DOHH2 (cell line): ENCODE measurements around the gene PARS2.
"Not testable (repeated sequence)": the region's sequence is repeated elsewhere in the genome, so short reads cannot be mapped to it uniquely, and the experiment has no call there.

Experiments used
- EZH2phosphoT487 ChIP-seq: fragments of 200-600 bp; sonication (generic); IDR thresholded peaks from 2 replicates; pipeline ENCODE4 v1.6.1; 2017; ENCODE audit warnings: borderline replicate concordance, mild to moderate bottlenecking, antibody characterized with exemption, low read length, moderate library complexity, mixed read lengths
- TF ChIP-seq, protein P1 (sequence below): fragments of 200-600 bp; sonication (generic); IDR thresholded peaks from one replicate; pipeline ENCODE4 v1.5.1; 2014; ENCODE audit warnings: antibody characterized with exemption, mild to moderate bottlenecking, low read depth, low read length; ENCODE audit not compliant: poor library complexity, severe bottlenecking

DNA sequence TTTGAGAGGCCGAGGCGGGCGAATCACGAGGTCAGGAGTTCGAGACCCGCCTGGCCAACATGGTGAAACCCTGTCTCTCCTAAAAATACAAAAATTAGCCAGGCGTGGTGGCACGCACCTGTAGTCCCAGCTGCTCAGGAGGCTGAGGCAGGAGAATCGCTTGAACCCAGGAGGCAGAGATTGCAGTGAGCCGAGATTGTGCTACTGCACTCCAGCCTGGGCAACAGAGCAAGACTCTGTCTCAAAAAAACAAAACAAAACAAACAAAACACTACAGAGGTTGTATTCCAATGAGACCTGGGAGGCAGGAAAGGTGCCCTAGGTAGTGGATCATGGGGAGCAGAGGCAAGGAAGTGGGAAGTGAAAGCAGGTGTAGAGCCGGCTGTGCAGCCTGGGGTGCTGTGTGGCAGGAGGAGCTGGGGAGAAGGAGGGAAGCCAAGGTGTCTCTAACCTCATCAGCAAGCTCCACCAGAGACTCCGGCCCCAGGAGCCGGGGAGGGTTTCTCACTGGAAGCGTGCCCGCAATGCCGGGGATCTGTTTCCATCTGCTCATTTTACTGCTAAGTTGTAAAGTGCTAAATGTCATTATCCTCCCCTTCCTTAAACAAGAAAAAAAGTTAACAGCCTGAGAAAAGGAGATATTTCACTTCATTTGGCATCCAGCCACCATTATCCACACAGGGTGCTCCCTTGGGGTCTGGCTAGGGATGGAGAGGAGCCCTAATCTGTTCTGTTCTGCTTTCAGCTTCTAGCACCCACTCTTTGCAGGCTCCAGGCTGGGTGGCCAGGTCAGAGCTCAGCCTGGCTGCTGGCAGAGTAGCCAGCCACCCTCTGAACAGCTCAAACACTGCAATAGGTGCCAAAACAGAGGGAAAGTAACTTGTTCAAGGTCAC is 11.8 kb upstream of the PARS2 start:
- TF ChIP-seq, protein P1, sequence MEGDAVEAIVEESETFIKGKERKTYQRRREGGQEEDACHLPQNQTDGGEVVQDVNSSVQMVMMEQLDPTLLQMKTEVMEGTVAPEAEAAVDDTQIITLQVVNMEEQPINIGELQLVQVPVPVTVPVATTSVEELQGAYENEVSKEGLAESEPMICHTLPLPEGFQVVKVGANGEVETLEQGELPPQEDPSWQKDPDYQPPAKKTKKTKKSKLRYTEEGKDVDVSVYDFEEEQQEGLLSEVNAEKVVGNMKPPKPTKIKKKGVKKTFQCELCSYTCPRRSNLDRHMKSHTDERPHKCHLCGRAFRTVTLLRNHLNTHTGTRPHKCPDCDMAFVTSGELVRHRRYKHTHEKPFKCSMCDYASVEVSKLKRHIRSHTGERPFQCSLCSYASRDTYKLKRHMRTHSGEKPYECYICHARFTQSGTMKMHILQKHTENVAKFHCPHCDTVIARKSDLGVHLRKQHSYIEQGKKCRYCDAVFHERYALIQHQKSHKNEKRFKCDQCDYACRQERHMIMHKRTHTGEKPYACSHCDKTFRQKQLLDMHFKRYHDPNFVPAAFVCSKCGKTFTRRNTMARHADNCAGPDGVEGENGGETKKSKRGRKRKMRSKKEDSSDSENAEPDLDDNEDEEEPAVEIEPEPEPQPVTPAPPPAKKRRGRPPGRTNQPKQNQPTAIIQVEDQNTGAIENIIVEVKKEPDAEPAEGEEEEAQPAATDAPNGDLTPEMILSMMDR = not testable (repeated sequence)
- TF ChIP-seq EZH2phosphoT487 = not testable (repeated sequence)
